ENCODE measurements around the gene BTBD7.

Gene BTBD7

DNA sequence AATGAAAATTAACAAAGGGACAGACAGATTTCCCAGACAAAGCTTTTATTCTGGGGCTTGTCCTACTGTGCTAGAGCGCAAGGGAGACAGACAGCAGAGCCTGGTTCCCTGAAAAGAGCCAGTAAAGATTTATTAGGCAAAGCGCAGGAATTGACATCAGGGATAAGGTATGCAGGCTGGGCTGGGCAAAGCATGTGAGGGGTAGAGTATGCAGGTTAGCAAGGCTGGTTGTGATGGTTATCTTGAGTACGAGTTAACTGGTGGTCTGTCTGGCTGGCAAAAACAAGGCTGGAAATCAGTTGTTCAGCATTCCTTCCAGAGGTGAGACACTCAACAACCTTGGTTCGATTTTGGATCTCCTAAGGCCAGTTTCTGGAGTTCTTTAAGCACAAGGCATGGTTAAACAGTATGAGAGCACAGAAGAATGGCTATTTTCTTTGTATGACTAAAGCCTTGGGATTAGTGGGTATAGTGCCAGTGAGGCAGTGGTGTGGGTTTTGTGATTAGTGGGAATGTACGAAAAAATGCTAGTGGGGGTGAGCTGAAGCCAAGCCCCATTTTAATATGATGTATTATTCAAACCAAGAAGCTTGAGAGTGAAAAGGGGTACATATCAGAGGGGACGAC lies 30.9 kb downstream of the BTBD7 start:
- DNase-seq (ENCODE audit: low read depth): no peak

DNA sequence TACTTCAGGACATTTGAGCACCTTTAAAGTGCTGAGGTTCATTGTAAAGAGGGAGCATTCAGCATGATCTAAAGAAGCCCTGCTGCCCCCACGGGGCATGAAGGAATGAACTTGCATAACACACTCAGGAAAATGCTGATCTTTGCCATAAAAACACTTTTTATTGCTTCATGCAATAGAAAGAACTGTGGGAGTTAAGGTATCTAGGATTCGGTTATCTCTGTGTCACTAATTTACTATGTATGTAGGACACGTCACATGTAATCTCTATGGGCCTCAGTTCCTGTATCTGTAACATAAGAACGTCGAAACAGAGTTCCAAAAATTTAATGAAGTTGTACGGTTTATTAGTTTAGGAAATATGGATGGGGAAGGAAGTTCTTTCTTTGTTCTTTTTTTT lies 33.0 kb downstream of the BTBD7 start:
- DNase-seq (ENCODE audit: low read depth): no peak

DNA sequence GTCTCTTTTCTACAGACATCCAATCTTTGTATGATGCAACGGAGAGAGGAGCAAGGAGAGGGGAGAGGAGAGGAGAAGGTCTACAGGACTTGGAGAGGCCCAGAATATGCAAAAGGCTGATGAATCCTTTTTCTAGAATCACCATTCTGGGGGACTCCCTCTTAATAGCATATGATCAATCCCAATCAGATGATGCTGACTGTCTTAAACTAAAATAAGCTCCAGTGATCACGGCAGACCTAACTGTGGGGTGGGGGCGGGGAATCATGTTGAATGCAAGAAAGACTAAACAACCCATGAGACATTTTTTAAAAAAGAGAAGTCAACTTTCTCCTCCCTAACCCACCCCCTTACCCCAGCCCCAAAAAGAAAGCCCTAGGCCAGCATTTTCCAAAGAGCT lies 33.4 kb downstream of the BTBD7 start:
- DNase-seq (ENCODE audit: low read depth): no peak

DNA sequence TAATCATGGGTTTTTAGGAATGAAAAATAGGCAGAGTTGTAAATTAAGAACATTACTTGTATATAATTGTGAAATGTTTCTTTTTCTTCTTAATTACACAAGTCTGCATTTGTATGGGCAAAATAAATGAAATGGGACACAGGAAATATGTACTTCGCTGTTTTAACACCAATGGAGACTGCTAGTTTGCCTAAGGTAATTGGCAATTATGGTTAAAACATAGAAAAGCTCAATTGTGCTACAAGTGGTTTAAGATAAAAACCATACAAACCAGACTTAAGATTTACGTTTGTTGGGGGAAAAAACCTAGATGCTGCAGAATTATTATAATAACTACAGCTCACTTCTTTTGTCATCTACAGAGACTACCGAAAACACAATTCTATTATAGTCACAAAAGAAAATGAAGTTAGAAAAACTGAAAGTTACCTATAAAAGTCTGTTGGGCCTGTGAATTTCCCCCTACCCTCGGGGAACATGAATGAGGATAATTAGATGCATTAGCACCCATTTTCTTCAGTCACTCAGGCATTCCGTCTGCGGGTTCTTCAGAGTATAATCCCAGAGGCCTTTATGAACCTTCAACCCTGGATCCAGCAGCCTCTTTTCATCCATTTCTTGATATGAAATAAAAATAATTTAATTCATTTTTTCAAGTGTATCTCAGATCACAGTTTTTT lies 37.2 kb downstream of the BTBD7 start:
- DNase-seq (ENCODE audit: low read depth): no peak

DNA sequence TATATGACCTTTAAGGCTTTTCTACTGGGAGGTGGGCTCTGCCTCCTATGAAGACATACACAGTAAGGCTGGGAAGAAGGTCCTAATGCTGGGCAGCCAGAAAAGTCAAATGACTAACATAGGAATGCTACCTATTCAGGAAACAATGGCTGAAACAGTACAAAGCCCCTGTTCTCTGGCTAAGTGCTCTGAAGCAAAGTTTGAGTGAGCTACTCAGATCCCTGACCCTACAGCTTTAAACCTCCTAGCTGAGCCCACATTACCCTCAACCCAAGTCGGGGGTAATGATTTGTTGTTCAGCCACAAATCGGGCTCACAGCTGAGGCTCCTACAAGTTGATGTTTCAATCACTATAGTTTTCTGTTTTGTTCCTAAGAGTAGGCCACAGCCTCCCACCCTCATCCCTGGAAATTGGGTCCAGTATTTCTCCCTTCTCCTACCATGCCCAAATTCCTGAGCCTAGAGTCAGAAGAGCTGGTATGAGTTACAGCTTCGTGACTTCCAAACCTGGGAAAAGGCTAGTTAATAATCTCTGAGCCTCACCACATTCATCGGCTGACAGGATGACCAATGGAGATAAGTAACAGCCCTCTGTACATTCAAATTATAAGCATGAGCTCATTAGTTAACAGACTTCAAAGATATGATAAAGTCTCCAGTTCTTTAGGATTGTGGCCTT lies 46.5 kb downstream of the BTBD7 start:
- no peak for DNase-seq (ENCODE audit: low read depth)

DNA sequence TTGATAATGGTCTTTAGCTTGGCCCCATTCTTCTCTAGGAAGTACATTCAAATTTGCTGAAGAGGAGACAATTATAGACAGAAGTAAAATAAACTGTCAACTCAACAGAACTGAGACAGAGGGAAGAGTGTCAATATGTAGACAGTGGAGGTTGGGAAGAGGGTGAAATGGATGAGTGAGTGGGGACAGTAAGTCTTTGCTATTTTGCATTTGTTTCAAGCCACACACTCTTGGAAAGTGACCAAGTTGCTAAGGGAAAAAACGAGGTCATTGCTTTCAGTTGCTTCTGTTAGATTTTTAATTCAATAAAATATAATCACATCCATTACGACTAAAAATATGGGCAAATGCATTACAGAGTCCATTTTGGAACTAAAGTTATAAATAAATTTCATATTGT lies 47.8 kb downstream of the BTBD7 start:
- DNase-seq (ENCODE audit: low read depth): no peak

DNA sequence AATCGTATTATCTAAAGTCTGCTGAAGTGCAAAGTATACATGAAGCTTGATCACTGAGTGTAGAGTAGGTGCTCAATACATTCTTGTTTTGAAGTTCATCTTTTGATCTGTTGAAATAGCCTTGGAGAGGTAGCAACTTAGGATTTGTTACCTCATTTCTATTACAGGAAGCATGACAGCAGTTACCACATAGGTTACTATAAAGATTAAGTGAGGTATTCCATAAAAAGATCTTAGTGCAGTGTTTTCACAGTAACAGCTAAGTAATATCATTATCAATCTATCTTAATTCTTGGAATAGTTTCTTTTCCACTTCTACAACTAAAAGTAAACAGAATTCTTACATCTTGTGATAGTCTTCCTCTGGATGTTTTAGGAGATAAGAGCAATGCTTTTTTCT lies 50.9 kb downstream of the BTBD7 start:
- no peak for DNase-seq (ENCODE audit: low read depth)

DNA sequence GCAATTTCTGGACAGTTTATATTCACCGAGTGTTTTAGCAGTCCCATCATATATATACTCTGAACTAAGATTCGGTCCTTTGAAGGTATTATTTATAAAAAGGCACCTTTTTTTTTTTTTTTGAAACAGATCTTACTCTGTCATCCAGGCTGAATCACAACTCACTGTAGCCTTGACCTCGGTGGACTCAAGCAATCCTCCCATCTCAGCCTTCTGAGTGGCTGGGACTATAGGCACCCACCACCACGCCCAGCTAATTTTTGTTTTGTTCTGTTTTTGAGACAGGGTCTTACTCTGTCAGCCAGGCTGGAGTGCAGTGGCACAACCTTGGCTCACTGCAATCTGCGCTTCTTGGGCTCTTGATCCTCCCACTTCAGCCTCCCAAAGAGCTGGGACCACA lies 52.1 kb downstream of the BTBD7 start:
- no peak for DNase-seq (ENCODE audit: low read depth)

DNA sequence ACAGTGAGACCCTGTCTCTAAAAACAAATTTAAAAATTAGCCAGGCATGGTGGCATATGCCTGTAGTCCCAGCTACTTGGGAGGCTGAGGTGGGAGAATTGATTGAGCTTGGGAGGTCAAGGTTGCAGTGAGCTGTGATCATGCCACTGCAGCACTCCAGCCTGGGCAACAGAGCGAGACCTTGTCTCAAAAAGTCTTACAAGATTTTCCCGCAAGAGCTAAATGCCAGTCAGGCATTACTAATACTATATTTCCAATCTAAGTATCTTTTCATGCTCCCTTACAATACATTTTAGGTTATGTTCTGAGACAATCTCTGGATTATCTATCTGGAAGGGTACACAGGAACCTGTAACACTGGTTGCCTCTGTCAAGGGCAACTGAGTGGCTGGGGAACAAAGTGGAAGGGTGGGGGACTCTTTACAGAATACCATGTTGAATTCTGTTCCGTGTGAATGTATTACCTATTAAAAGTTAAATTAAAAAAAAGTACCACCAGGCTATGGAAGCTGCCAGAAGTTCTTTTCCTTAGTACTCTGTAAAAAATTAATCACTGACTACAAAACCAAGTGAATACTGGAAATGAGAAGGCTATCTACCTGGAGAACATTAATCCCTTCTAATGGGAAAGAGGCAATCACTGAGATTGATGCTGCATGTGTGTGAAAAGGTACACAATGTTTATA lies 56.7 kb downstream of the BTBD7 start:
- DNase-seq (ENCODE audit: low read depth): no peak

DNA sequence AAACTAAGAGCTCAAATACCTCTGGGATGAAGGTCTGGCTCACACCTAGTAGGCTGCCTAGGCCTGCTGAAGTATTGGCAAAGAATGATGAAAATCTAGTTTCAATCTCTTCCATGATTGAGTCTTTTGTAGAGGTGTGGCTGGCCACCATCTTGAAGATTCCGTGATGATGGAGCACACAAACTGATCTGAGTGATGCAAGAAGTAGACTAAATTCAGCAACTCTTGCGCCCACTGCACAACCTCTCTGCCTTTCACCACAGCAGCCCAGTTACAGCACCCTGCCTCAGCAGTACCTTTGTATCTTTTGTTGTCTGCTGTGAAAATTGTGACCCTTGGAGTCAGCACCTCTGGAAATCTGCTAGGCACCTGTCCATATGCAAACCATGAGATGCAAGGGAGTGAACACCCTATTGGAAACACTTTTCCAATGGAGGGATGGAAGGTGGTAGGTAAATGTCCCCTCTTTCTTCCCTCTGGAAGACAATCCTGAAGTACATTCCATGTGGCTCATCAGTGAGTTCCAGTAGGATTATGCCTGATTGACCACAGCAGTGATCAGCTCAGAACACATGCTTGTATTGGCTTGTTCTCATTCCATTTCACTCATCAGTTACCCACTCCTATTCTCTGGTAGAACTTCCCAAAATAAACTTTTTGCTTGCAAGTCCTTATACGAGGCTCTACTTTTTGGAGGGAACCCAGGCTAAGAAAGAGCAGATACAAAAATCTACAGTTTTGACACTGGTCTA lies 58.6 kb downstream of the BTBD7 start:
- no peak for DNase-seq (ENCODE audit: low read depth)

DNA sequence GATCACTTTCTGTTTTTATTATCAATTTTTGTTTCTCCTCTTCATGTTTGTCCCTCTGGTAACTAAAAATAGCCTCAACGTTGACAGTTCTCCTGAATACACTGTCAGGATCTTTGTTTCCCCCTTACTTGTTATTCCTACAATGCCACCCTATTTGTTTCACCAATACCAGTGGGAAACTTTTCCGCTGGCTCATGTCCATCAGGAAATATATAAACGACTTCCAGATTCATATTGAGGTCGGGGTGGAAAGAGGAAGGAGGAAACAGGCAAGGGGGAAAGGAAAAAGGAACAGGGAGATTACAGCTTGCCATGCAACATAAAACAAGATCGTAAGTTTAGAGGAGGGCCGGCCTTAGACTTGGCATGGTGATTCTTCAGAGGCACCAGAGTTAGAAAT lies 61.7 kb downstream of the BTBD7 start:
- no peak for DNase-seq (ENCODE audit: low read depth)

DNA sequence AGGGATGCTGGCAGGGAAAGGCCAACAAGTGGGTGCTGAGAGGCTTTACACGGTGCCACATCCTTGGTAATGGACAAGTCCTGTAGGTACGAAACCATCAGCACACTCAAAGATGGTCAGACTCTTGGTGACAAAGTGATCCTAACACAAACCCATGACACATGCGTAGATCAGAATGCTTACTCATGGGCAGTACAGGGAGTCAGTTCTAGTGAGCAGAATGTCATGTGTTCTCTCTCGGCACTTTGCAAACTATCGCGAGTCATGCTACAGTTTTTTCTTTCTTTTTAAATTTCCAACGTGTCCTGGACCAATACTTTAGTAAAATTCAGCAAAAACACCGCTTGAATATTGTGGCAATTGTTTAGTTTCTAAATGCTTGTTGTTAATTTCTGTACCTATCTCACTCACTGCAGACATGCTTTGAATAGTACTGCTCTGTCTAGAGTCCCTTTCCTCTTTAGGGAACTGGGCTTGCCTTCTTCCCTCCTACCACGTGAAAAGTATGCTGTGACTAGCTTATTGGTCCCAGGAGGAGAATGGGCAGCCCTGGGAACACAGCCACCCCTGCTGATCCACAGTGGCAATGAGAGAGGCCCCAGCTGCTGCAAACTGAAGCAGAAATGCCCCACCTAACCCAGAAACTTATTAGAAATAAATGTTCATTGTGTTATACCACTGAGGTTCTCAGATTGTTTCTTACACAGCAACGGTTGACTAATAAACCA lies 63.3 kb downstream of the BTBD7 start:
- peak; percentile 34 for DNase-seq (ENCODE audit: low read depth)

DNA sequence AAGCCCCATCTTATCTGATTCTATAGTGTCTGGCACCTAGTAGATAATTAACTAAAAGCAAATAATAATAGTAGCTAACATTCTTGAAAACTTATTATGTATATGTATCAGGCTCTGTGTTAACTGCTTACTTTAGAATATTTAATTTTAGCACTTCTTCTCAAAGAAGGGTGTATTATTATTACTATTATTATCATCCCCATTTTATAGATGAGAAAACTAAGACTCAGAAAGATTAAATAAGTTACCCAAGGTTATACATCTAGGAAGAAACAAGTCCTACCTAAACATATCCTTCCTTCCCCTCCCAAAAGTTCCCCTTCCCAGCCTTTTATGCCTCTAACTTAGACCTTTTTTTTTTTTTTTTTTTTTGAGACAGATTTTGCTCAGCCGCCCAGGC lies 64.4 kb downstream of the BTBD7 start:
- DNase-seq (ENCODE audit: low read depth): no peak

DNA sequence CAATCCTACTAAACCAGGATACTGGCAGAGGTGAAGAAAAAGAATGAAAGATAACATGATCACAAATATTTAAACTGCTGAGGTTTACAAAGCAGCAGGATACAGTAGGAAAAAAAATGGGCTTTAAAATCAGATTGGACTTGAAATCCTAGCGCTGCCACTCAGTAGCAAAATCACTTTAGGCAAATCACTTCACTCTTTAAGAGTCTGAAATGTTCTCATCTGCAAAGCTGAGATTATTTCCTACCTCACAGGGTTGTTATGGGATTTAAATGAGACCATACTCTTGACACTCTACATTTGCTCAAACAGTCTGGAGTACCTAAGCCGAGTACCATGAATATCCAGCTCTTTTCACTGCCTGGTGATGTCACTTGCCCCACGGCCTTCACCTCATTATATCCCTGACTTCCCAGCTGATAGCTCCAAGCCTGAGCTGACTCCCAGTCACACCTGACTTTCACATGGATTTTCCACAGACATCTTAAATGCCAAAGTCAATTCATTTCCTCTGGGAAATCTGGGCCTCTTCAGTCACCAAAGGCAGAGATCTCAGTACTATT lies 65.6 kb downstream of the BTBD7 start:
- no peak for DNase-seq (ENCODE audit: low read depth)

DNA sequence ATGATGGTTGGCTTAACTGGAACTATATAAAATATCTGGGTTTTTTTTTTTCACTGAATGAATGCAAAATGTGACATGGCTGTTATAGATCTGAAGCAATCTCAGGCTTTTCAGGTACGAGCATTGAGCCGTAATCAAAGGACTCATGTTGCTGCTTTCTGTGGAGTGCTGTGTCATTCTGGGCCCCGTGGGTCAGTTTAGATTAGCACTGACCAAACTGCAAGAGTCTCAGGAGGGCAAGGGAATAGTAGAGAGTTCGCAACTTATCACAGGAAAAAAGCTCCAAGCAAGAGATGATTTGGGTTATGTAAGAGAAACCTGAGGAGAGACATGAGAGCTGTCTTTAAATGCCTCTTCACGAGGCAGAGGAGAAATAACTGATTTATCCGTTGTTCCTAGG lies 66.7 kb downstream of the BTBD7 start:
- no peak for DNase-seq (ENCODE audit: low read depth)

DNA sequence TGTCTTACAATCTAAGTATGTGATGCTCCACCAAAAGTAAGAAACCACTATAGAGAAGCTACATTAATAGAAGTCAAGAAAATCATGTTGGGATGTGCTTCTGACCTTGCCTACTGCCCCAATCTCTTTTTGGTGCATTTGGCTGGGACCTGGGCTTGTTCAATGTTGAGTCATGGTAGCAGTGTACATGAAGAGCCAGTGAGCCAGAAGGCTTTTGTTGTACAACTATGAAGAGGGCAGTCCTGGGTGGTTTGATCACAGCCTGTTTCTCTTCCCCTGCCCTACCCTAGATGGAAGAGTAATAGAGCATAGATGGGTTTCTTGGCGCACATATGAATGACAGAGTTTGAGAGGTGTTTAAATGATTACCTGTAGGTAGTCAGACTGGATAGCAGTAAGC lies 69.4 kb downstream of the BTBD7 start:
- no peak for DNase-seq (ENCODE audit: low read depth)

DNA sequence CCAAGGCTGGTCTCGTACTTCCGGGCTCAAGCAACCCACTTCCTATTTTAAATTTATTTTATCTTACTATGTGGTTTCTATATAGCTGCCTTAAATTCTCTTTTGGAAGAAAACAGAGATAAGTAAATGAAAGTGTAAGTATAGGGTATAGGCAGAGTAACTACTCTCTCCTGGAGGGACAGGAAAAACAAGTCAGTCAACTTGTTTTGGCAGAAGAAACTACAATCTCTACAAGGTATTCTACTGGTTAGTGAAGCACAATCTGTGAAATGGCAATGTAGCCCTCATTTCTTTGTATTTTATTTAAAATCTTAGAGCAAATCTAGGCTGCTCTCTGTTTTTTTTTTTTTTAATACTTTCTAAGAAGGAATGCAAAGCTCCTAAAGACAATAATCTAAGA lies 70.4 kb downstream of the BTBD7 start:
- DNase-seq (ENCODE audit: low read depth): no peak

DNA sequence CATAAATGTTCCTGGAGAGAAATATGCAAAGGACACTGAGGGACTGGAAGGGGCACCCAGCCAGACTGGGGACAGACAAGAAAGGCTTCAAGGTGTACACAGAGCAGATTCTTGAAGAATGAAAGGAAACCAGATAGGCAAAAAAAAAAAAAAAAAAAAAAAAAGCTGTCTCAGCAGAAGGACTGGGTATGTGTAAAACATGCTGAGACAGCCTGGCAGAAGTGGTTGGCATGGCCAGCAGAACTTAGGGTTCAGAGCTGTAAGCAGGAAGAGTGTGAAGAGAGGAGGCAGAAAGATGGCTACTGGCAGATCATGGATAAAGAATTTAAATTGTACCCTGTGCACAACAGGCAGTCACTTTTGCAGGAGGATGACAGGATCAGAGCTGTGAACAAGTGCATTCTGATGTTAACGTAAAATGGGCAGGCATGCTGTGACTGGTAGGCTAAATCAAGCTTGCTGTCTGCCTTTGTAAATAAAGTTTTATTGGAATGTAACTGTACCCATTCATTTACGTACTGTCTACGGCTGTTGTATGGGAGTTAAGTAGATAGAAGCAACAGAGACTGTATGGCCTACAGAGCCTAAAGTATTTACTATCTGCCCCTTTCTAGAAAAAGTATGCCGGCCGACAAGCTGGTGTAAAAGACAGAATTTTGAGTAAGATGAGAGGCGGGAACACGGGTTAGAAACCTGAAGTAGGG lies 83.6 kb downstream of the BTBD7 start:
- DNase-seq (ENCODE audit: low read depth): no peak

DNA sequence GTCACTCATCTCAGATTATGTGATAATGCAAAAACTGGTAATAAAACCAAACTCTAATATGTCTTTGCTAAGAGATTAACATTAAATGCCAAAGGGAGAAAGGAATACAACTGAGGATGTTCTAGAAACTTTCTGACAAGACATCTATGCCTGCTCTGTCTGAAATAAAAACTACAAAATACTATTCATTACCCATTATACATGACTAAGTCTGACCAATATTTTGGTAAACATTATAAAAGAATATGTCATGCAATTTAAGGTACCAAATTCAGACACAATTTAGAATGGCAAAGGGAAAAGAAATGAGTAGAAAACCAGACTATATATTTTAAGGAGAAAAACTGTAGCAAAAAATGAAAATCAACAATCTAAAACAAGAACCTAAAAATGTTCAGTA lies 86.3 kb downstream of the BTBD7 start:
- DNase-seq (ENCODE audit: low read depth): no peak

DNA sequence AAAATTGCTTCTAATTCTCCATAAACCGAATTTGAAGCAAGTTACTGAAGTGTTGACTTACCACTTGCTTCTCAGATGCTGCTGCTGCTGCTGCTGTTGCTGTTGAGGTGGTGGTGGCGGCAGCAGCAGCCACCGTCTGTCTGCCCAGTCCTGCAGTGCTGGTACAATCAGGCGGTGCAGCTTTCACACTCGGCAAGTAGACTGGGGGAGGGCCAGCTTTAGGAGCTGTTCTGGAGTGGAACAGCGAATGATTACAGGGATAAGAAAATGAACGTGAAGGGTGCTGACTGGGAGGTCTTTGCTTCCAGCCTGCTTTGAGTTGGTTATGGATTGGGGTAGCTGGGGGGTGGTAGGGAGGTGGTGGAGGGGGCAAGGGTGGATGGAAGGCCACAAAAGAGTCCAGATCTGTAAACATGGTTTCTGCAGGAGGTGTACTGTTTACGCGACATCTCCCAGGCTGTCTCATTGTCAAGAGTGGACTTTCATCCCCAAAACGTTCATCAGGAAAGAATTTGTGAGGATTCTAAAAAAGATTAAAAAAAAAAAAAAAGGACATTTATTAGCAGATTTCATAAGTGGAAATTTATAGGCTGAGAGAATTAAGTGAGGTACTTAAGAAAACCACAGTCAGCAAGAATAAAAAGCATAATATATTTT lies 86.9 kb downstream of the BTBD7 start:
- DNase-seq (ENCODE audit: low read depth): no peak
